Measurements from ENCODE around the gene APOL3.

- TF ChIP-seq POLR2A (IDR thresholded peaks at IDR 0.05; ENCODE audit: low read length) (no peak), GATA1 (IDR thresholded peaks at IDR 0.05; ENCODE audit: low read depth, low read length) (no peak)
These were observed 49.2 kb downstream of the APOL3 start for GRCh38 chr22:36111316-36111715.
